Liver (tissue), 9 donors: Measurements from ENCODE around the gene MEIS1. TPM values are rescaled to one million over a fixed set of nuclear protein-coding genes. Genes with fewer than 3 reads are reported as not detected.

Experiments used
- DNase-seq: peaks from one replicate; pipeline ENCODE4 v3.0.0-alpha.2; 2017; ENCODE audit warnings: low spot score
- H3K27ac ChIP-seq, 2 donors: one replicate each; pipeline ENCODE4 v1.7.0; 2013; ENCODE audit warnings: inconsistent platforms in 2 of 2, low read length in 2 of 2, control low read depth in 1 of 2, low read depth in 1 of 2, mild to moderate bottlenecking in 1 of 2
- H3K27me3 ChIP-seq, 4 donors: one replicate each; pipeline versions ENCODE4 v1.6.1 to v1.7.0; 2013; ENCODE audit warnings: low read length in 3 of 4, inconsistent platforms in 1 of 4, mild to moderate bottlenecking in 1 of 4, moderate library complexity in 1 of 4; ENCODE audit not compliant: control insufficient read depth in 4 of 4, insufficient read depth in 4 of 4
- H3K36me3 ChIP-seq, 4 donors: one replicate each; pipeline versions ENCODE4 v1.6.1 to v1.7.0; 2013; ENCODE audit warnings: low read length in 3 of 4, mild to moderate bottlenecking in 3 of 4, low read depth in 1 of 4, moderate library complexity in 1 of 4; ENCODE audit not compliant: control insufficient read depth in 4 of 4, insufficient read depth in 3 of 4
- H3K4me1 ChIP-seq, 4 donors: one replicate each; pipeline versions ENCODE4 v1.6.1 to v1.7.0; 2013; ENCODE audit warnings: low read length in 3 of 4, mild to moderate bottlenecking in 3 of 4, moderate library complexity in 1 of 4; ENCODE audit not compliant: control insufficient read depth in 4 of 4, insufficient read depth in 4 of 4
- H3K4me3 ChIP-seq, 3 donors: one replicate each; pipeline versions ENCODE4 v1.6.1 to v1.7.0; 2013; ENCODE audit warnings: low read length in 3 of 3, control low read depth in 1 of 3, low read depth in 1 of 3, mild to moderate bottlenecking in 1 of 3
- H3K9ac ChIP-seq, 2 donors: one replicate each; pipeline ENCODE4 v1.7.0; 2013; ENCODE audit warnings: low read length in 2 of 2, mild to moderate bottlenecking in 2 of 2, moderate library complexity in 2 of 2, control low read depth in 1 of 2, low read depth in 1 of 2
- H3K9me3 ChIP-seq, 4 donors: one replicate each; pipeline versions ENCODE4 v1.6.1 to v1.7.0; 2013; ENCODE audit warnings: low read length in 3 of 4; ENCODE audit not compliant: control insufficient read depth in 4 of 4
- ATF3 ChIP-seq: IDR thresholded peaks from 2 replicates; pipeline ENCODE4 v1.6.1; 2016; ENCODE audit warnings: antibody characterized with exemption
- EGR1 ChIP-seq, 2 donors: IDR thresholded peaks; 2 replicates each; pipeline ENCODE4 v1.6.1; 2016 to 2018; ENCODE audit warnings: antibody characterized with exemption in 2 of 2, low read depth in 2 of 2
- FOXA1 ChIP-seq: IDR thresholded peaks from 2 replicates; pipeline ENCODE4 v1.6.1; 2016; ENCODE audit warnings: antibody characterized with exemption
- FOXA2 ChIP-seq: IDR thresholded peaks from 2 replicates; pipeline ENCODE4 v1.6.1; 2016; ENCODE audit warnings: antibody characterized with exemption
- GABPA ChIP-seq, 2 donors: IDR thresholded peaks in 1 of 2; conservative IDR thresholded peaks in 1 of 2; 2 replicates each; pipeline ENCODE4 v1.6.1; 2016; ENCODE audit warnings: antibody characterized with exemption in 2 of 2, mild to moderate bottlenecking in 1 of 2, moderate library complexity in 1 of 2
- HNF4A ChIP-seq, 2 donors: conservative IDR thresholded peaks; 2 replicates each; pipeline ENCODE4 v1.6.1; 2016; ENCODE audit warnings: antibody characterized with exemption in 2 of 2, mild to moderate bottlenecking in 2 of 2
- HNF4G ChIP-seq: IDR thresholded peaks from 2 replicates; pipeline ENCODE4 v1.6.1; 2016; ENCODE audit warnings: antibody characterized with exemption
- JUND ChIP-seq, 2 donors: IDR thresholded peaks; 2 replicates each; pipeline ENCODE4 v1.6.1; 2016; ENCODE audit warnings: antibody characterized with exemption in 2 of 2
- MAX ChIP-seq: IDR thresholded peaks from 2 replicates; pipeline ENCODE4 v1.6.1; 2016; ENCODE audit warnings: antibody characterized with exemption
- NR2F2 ChIP-seq: IDR thresholded peaks from 2 replicates; pipeline ENCODE4 v1.6.1; 2016; ENCODE audit warnings: antibody characterized with exemption
- RAD21 ChIP-seq, 2 donors: IDR thresholded peaks; 2 replicates each; pipeline ENCODE4 v1.6.1; 2016; ENCODE audit warnings: antibody characterized with exemption in 2 of 2, mild to moderate bottlenecking in 2 of 2
- REST ChIP-seq: IDR thresholded peaks from 2 replicates; pipeline ENCODE4 v1.6.1; 2016; ENCODE audit warnings: antibody characterized with exemption, mild to moderate bottlenecking
- RXRA ChIP-seq, 2 donors: IDR thresholded peaks; 2 replicates each; pipeline ENCODE4 v1.6.1; 2017 to 2018; ENCODE audit warnings: antibody characterized with exemption in 2 of 2, mild to moderate bottlenecking in 1 of 2
- SP1 ChIP-seq: IDR thresholded peaks from 2 replicates; pipeline ENCODE4 v1.6.1; 2018; ENCODE audit warnings: antibody characterized with exemption, mild to moderate bottlenecking
- TAF1 ChIP-seq: conservative IDR thresholded peaks from 2 replicates; pipeline ENCODE4 v1.6.1; 2016; ENCODE audit warnings: antibody characterized with exemption, mild to moderate bottlenecking
- YY1 ChIP-seq: IDR thresholded peaks from 2 replicates; pipeline ENCODE4 v1.6.1; 2016; ENCODE audit warnings: antibody characterized with exemption, mild to moderate bottlenecking
- WGBS: extraction: QIAGEN DNeasy Blood & Tissue Kit; methylation state at CpG from one replicate; pipeline ENCODE4 v1.1.7; 2013; 5-methylcytosine and 5-hydroxymethylcytosine counted together
- polyA plus RNA-seq, 2 donors: library from polyadenylated mRNA; stranded (reverse) in 1 of 2; unstranded in 1 of 2; fragments of 200-250 nt in 1 of 2; fragments of >200 nt in 1 of 2; fragmentation: Nextera tagmentation in 1 of 2; extraction: Ambion mirVana in 1 of 2; gene quantifications; one replicate each; pipeline versions ENCODE4 v1.2.1 to v1.2.3, GENCODE V29; 2013 to 2015
- total RNA-seq, 2 donors: library from RNA; depleted of rRNA; stranded (reverse); fragments of >200 nt; gene quantifications; one replicate each; pipeline ENCODE4 v1.2.3, GENCODE V29; 2014
- donor health status: healthy.
- donor health status: healthy.
- donor health status: healthy.
- donor health status: healthy.
- donor health status: healthy.

The MEIS1 gene
- total and polyA plus RNA-seq, 4 donors: 1.6 to 8.6 (median 5.5) TPM

- no peak for DNase-seq
- Histone ChIP-seq H3K4me3 (peak overlapping the region in 1 of 3 donors; percentile 22), H3K36me3 (peaks cover 0 to 8% (median 3%) of the 10 kb centered on the region in 4 donors), H3K9ac (no peak overlapping the region), H3K9me3 (no peaks in the 10 kb centered on the region), H3K27me3 (no peaks in the 10 kb centered on the region), H3K4me1 (peaks cover 0 to 12% (median 10%) of the 10 kb centered on the region in 4 donors), H3K27ac (peak overlapping the region; percentile 57 to 59)
- 51% methylated on average over 36 of the region's 36 CpGs for WGBS
- TF ChIP-seq FOXA2 (no peak), HNF4G (no peak), REST (no peak), SP1 (no peak), RAD21 (IDR thresholded peaks at IDR 0.05) (no peak), YY1 (no peak), NR2F2 (no peak), HNF4A (conservative IDR thresholded peaks at IDR 0.05) (no peak), FOXA1 (no peak), EGR1 (IDR thresholded peaks at IDR 0.05; ENCODE audit: low read depth in 2 of 2) (no peak), GABPA (IDR thresholded peaks at IDR 0.05 in 1 of 2, conservative IDR thresholded peaks at IDR 0.05 in 1 of 2) (no peak), JUND (IDR thresholded peaks at IDR 0.05) (no peak)
These were observed 5.1 kb downstream of the MEIS1 start for GRCh38 chr2:66439812-66440542.

DNA sequence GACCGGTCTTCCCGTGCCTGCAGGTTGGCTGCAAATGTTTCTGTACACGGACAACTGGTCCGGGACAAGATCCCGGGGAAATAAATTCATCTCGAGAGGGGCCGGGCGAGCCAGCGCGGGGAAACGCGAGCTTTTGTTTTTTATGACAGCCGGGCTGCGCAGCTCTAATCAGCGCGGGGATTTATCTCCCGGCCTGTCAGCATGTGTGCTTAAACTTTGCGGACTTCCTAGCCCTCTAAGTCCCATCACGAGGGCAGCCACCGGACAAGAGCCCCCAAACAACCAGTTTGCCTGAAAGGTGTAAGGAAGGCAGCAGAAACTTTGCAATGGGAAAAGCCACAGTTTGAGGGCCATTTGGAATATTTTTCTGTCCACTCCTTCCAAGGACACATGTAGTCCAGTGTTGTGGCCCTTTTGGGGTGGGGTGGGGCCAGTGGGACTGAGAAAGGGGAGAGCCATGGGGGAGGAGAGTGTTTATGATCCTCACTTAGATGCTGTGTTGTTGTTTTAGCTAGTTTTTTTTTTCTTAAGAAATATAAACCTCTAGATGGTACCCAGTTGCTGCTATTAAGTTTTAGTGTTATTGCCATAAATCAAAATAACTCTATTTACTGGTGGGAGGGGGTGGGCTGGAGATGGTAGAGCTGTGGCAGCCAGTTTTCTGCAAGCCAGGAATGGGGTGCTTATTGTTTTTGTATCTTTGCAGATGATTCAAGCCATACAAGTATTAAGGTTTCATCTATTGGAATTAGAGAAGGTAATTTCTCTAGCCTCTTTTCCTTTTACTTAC, 6.0 kb downstream of the MEIS1 start:
- no peak for DNase-seq
- peaks cover 0 to 8% (median 3%) of the 10 kb centered on the region in 4 donors for H3K36me3 ChIP-seq
- 62% methylated on average over 20 of the region's 20 CpGs for WGBS
- H3K27ac ChIP-seq: peak overlapping the region in 1 of 2 donors; percentile 42
- H3K4me3 ChIP-seq: peak overlapping the region in 1 of 3 donors; percentile 22
- H3K9ac ChIP-seq: no peak overlapping the region
- no peaks in the 10 kb centered on the region for H3K9me3 ChIP-seq
- no peaks in the 10 kb centered on the region for H3K27me3 ChIP-seq
- TF ChIP-seq FOXA2 (no peak), ATF3 (no peak), YY1 (no peak), TAF1 (no peak), RAD21 (IDR thresholded peaks at IDR 0.05) (no peak), EGR1 (IDR thresholded peaks at IDR 0.05; ENCODE audit: low read depth in 2 of 2) (no peak), FOXA1 (no peak), REST (no peak), HNF4G (no peak), RXRA (IDR thresholded peaks at IDR 0.05) (no peak), MAX (no peak), GABPA (IDR thresholded peaks at IDR 0.05 in 1 of 2, conservative IDR thresholded peaks at IDR 0.05 in 1 of 2) (no peak)
- H3K4me1 ChIP-seq: peaks cover 0 to 12% (median 10%) of the 10 kb centered on the region in 4 donors
